Measurements from ENCODE around the gene TMC1.

TMC1 gene

DNA sequence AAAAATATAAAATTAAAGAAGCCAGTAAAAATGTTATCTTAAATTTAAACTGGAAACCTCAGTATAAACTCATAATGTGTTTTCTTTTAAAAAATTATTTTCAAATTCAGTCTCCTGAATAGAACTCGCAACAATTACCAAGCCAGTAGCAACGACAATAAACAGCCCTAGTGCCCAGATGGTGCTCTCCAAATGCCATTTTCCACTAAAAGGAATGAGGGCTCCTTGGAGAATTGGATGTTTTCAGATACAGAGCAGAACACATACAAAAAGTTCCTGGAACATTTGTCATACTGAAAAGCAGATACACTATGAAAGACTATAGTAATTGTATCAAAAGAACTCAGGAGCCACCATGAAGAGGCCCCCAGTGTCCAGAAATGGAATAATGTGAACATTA, 97.4 kb downstream of the TMC1 start:
- DNase-seq: no peak

DNA sequence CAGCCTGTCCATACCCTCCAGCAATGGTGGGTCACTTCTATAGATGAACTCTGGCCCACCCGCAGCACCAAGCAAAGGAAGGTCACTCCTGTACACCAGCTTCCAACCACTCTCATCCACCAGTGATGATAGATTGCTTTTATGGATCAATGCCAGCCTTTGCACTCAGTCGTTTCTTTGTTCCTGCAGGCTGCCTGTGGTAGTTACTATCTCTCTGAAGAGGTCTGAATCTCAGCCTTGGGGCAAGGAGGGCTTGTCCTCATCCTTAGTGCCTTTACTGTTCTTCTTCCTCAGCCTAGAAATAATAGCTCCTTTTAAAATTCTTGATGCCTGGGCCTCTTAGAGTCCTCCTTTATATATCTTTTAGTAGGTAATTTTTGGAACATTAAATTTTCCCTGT, 100.8 kb downstream of the TMC1 start:
- DNase-seq: no peak

DNA sequence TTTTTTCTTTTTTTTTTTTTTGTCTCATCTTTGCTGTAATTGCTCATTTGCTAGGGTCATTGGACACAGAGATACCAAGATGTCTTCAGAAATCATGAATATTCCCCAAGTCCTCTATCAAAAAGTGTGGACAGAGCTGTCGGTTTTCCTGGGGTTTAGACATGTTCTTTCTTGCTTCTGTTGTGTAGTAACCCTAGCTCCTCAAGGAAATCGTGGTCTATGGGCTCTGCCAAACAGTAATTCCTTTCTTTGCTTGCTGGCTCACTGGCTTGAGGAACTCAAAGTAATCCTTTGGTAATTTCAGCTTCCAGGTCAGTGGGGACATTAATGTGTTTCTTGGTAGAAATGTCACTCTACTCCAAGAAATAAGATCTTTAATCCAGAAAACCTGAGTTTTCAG, 101.7 kb downstream of the TMC1 start:
- no peak for DNase-seq

DNA sequence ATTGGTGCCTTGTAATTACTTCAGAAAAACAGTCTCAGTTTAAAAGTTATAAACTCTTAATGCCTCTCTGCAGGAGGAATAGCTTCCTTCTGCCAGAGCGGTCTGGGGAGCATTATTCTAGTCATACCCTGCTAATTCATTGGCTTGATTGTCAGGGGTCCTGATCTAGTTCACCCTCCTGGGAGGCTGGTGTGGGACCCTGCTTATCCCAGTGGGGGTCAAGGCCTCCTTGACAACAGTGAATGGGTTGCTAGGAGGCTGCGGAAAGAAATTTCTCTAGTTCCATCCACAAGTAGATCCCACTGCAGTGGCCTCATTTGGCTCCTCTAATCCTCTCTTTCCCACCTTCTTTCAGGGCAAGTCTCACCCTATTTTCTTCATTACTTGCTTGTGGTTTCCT, 105.7 kb downstream of the TMC1 start:
- DNase-seq: no peak

DNA sequence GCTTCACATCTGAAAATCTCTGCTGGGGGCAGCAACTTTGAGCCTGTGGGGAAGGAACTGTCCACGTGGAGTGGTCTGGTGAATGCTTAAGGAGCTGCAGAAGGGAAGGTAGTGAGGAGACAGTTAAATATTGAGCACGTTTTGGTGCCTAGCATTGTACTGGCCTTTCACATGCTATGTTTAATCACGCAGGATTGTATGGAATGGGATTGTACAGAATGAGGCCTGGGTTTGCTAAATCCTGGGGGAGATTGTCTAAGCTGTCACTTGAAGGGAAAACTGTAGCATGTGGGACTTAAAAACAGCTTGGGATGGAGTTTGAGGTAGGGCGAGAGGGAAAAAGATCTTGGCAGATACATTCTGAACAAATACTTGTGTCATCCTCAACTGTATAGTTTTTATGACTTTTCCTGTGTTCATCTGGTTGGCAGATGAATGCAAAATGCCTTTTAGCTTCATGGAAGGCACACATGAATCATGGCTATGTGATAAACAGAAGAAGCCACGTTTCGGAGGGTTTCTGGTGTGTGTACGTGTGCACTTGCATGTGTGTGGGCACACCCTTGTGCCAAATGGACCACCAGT, 106.6 kb downstream of the TMC1 start:
- no peak for DNase-seq

DNA sequence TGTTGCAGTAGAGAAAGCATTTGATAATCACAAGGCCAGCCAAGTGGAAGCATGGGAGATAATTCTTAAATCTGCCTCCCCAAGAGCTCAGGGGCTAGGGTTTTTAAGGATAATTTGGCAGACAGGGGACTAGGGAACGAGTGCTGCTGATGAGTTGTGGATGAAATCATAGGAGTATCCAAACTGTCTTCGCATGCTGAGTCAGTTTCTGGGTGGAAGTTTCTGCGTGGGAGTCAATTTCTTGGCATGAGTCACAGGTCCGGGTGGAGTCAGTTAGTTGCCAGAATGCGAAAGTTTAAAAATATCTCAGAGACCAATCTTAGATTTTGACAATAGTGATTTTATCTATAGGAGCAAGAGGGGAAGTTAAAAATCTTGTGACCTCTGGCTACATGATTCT, 112.6 kb downstream of the TMC1 start:
- DNase-seq: no peak

DNA sequence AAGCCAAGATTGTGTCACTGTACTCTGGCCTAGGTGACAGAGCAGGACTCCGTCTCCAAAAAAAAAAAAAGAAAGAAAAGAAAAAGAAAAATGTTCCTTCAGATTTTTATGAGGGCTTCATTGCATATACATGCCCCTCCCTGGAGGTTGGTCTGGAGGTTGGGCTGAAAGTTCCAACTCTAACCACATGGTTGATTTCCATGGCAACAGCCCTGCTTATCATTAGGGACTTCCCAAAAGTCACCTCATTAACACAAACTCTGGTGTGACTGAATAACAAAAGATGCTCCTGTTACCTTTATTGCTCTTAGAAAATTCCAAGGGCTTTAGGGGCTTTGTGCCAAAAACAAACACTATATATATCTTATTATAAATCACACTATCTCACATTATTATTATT, 113.8 kb downstream of the TMC1 start:
- no peak for DNase-seq

DNA sequence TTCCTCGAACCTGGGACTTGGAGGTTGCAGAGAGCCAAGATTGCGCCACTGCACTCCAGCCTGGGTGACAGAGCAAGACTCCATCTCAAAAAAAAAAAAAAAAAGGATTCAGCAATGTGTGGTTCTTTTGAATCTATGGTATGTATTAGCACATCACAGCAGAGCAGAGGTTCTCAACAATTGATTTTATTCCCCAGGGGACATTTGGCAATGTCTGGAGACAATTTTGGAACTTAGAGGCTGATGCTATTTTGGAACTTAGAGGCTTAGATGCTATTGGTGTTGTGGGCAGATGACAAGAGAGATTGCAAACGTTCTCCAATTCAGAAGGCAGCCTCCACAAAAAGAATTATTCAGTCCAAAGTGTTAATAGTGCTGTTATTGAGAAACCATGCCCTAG, 115.2 kb downstream of the TMC1 start:
- DNase-seq: no peak

DNA sequence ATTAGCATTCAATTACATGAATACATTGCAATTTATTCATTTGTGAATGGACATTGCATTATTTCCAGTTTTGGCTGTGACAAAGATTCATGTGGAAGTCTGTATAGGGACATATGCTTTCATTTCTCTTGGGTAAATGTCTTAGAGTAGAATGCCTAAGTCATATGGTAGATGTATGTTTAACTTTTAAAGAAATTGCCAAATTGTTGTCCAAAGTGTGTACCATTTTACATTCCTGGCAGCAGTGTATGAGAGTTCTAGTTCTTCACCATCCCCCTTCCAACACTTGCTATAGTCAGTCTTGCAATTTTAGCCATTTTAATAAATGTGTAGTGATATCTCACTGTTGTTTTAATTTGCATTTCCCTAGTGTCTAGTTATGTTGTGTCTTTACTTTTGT, 122.2 kb downstream of the TMC1 start:
- DNase-seq: no peak

DNA sequence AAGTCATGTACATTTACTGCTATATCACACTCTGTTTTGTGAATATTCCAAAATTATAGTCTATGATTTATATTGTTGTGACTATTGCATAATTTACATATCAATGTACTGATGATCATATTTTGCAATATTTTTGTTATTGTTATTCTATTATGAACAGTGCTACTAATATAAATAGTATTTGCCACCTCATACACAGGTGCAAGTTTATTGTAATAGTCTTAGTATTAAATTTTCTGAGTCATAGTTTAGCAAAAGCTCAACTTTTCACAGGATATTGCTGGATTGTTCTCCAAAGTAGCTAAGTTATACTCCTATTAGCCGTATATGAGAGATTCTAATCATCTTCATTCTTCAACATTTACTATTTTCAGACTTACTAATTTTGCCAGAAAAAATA, 124.7 kb downstream of the TMC1 start:
- DNase-seq: no peak

DNA sequence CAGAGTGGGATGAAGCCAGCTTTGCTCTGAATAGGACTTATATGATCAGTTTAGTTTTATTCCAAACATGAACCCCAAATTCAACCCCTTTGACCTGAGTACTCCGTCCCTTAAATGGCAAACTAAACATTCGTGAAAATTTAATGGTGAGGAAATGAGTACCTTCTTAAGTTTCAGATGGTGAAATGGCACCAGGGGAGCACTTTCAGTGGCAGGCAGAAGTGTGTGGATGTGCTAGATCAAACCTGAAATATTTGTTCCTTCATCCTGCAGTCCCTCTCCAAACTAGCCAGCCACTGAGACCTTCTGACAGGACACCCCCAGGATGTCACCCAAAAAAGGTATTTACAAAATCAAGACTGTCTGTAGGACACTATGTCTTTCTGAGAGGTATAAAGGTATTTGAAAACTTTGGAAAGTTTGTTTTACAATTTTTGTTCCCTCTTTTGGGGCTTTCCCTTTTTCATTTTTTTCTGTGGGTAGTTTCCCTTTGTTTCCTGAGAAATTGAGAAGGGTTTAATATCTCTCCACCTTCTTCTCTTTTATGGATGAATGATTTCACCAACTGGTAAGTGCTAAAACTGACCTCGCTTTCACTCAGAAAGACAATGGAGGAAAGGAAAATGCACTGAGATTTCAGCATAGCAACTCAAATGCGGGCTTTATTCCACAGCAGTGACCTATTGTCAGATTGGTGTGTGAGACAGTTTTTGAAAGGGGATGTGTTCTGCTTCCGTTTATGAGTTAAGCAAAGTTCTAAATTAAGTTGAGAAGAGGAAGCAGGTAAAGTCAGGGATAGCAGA, 127.1 kb downstream of the TMC1 start:
- DNase-seq: no peak

DNA sequence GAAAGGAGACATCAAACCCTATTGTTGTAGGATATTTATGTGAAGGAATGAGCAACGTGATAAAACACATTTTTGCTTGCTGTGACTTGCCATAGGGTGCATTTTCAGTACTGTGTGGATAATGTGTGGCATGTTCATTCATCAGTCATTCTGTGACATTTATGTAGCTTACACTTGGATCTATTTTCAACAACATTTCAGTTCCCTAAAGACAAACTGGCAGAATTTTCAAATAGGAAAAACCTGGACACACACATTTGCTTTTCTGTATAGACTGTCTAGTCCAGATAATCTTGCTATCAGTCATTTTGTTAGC, 127.7 kb downstream of the TMC1 start:
- no peak for DNase-seq

DNA sequence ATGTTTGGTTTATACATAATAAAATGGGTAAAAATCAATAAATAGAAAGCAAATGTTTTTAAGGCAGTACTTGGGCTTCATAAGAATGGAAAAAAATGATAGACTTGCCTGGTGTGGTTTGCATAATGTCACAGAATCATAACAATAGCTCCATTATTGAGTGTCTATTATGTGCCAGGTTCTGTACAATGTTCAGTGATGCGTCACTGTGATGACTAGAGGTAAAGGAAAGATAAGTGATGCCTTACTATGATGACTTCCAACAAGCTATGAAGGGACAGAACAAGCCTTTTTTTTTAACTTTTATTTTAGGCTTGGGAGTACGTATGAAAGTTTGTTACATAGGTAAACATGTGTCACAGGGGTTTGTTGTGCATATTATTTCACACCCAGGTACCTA, 128.8 kb downstream of the TMC1 start:
- DNase-seq: no peak

DNA sequence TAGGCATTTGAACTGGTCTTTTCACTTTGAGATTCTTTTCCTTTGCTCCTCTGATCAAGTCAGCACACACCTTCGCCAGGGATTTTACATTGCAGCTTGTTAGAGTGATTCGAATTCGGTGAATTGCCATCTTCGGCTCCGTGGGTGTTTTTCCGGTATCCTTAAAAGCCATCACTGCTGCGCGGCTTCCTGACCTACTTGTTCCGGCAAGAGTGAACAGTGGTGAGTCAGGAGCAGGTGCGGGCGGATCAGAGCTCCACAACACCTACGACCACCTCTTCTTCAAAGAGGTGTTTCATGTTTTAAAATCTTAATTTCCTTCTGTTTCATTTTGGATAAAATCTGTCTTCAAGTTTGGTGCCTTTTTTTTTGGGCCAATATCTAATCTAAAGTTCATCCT, 134.6 kb downstream of the TMC1 start:
- DNase-seq: no peak

DNA sequence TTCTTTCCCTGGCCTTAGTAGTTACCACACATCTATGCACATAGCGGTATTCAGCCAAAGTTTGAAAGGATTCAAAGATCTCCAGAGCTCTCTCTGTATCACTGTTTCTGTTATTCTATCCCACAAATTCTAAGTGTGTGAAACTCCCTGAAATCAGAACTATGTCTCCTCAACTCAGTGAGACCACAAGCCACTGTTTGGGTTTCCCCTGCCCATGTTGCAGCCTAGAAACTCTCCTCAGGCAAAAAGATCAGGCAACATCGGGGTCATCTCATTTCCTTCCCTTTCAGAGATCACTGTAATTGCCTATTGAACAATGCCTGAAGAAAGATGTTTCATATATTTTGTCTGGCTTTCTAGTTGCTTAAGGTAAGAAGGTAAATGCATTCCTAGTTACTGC, 135.6 kb downstream of the TMC1 start:
- DNase-seq: no peak

DNA sequence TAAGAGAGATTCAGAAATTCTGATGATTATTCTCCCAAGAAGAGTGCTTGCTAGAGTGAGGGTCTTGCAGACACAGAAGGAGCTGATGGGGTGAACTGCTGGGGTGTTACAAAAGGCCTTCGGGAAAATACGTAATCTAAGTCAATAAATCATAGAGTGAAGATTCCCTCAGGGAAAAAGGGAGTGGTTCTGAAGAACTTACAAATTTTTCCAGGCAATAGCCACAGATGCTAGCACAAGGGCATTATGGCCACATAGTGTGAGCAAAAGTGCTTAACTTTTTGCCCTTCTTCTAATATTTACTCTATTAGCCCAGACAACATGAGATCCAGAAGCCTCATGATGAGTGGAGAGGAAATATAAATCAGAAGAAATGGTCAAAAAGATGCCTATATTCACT, 137.3 kb downstream of the TMC1 start:
- DNase-seq: no peak

DNA sequence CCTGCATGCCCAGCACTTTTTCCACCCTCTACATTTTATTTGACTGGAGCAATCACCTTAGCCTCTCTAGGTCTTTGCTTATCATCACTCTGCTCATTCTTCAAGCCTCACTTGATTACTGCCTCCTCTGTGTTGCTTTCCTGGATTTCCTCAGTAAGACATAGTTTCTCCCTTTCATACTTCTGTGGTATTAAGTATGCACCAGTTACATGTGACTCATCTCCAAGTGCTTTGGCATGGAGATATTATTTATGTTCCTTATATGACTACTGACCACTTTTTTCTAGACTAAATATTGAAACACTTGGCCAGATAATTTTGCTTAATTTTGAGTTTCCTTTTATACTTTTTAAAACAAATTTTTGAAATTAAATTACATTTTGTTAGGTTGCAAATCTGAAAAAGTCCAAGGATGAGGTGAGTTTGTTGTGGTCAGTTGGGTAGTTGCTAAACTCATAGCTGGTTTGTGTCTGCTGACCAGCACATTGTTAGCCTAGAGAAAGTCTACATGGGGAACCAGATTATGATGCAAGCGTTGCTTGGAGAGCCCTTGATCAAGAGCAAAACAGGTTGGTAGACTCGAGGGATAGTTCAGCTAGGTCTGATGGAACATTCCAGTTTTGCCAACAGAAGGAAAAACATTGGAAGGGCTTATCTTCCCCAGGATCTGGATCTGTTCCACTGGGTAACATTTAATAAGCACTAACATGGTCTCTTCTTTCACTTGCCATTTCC, 140.2 kb downstream of the TMC1 start:
- DNase-seq: no peak

DNA sequence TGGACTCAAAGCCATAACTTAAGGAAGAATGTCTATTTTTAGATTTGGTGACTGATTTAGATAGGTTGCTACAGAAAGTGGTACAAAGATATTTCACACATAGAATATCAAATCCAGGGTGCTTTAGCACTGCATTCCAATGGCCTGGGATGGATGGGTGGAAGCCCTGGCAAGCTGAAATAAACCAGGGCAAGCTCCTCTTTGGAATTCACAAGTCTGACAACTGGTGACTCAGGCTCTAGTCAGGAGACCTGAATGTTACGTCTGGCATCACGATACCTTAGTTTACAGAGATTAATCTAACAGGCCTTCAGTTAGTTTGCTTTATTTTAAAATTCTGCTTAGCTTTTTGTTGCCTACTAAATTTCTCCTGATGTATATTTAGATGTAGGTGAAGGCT, 144.0 kb downstream of the TMC1 start:
- DNase-seq: no peak

DNA sequence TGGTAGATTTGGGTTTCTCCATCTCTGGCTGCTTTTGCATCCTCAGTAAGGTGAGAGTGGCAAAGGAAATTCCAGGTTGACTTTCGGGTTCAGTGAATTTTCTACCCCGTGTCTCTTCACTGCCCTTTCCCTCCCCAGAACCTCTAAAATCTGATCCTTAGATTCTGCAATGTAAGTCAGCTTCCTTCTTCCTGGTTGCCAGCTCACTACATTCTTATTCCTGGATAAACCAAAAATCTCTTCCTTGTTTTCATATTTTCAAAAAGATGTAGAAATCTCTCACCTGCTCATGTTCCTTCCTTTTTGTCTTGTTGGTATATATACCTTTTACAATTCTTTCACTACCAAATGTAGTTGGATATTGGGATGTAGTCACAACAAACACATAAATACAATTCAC, 145.8 kb downstream of the TMC1 start:
- DNase-seq: no peak

DNA sequence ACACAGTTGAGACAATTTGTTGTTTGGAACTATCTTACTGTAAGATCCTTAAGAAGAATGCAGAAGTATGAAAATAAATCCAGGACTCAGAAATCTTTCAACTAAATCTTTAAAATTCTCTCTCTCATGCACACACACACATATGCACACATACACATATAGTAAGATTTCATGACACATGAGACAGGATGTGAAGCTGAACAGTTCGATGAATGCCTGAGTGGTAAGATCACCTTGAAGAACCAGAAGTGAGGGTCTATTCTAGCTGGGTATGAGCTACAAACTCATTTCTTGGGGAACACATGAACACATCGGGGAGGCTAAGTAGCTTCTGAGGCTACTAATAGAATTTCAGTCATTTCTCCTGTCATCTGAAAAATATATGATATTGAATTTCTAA, 153.6 kb downstream of the TMC1 start:
- no peak for DNase-seq

DNA sequence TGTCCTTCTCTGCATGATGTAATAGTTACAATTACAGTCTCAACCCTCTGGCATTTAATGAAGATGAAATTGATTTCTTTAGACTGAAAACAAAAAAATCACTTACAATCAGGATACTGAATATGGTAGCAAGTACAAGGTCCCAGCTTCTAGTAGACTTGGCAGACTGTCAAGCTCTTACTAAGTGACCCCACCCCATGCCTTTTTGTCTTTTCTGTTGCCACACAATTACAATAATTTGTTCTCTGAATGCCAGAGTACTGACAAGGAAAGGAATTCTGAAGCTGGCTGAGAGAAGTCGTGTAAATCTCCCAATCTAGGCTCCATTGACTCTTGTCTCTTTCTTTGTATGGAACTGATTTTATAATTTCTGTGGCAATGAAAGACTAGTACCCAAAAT, 154.2 kb downstream of the TMC1 start:
- DNase-seq: no peak

DNA sequence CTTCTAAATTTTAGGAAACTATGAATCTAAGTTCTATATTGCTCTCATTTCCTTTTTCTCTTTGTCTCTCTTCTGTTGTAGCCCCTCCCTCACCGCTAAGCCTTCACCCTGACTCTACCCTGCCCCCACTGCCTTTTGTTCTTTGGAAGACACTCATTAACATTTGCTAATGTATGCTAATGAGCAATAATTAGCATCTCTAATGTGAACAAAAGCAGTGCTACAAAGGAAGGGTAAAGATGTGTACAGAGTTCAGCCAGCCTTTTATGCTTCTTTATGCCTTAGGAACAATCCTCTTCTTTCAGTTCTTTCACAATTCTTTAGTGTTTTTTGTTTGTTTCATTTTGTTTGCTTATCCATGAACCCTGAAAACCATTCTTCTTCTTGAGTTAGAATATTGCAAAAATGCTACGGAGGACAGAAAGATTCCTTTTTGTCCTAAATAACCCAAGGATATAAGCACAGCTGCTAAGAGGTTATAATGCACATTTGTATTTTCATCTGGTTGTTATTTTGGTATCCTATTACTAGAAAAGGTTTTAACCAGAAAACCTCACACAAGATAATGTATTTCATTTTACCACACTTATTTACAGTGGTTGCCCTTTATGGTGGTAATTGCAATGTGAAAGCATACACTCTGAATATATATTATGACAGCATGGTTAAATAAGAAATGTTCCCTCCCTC, 159.3 kb downstream of the TMC1 start:
- DNase-seq: no peak

DNA sequence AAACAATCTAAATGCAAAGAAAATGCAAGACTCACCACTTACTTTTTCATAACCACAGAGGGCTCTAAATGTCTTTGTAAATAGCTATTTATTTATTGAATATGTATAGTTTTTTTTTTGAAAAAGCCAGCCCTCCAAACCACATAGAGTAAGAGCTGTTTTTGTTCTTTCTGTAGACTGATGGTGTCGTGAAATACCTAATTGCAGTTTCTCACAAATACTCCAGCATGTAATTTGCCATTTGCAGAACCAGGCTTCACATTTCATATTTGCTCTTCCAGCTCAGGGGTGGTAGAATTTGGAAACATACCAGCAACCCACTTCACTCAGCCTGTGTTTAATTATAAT, 159.8 kb downstream of the TMC1 start:
- no peak for DNase-seq

DNA sequence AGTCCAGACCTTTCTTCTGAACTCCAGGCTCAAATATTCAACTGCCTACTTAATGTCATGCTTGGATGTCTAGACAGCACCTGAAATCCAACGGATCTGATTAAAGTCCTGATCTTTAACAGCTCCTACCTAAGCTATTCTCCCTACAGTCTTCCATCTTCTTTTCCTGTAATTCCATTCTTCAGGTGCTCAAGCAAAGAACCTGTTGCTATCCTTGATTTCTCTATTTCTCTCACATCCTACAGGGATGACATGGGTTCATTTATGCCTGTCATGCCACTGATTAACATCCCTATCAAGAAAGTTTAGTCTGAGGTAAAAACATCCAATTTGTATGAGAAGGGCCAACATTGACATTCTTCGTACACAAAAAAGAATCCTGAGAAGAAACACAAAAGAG, 163.2 kb downstream of the TMC1 start:
- no peak for DNase-seq
